Panc1 (cell line): ENCODE data around the gene DST. TPM values are rescaled to one million over a fixed set of nuclear protein-coding genes. Genes with fewer than 3 reads are reported as not detected.

Source experiments
- ATAC-seq: fragments of 200-7000 bp; cut with Tn5 transposase; 2 replicates; pipeline ENCODE4 v1.9.1; 2020; ENCODE audit warnings: mild to moderate bottlenecking, moderate library complexity
- BruUV-seq: library from RNA; stranded (reverse); fragments of 400-500 nt; replicated peaks from 2 replicates; lab custom pipeline; 2021; lab: Mats Ljungman, UMichigan
- CTCF ChIA-PET: fragments of 300-600 bp; sonication (Branson Sonifier 250); formaldehyde crosslinking; loops from one replicate; lab custom pipeline; 2022; ENCODE audit warnings: antibody characterized with exemption; lab: Charles Lee
- POLR2A ChIA-PET: fragments of 300-600 bp; sonication (Branson Sonifier 250); formaldehyde crosslinking; loops from one replicate; lab custom pipeline; 2022; ENCODE audit warnings: antibody characterized with exemption; lab: Charles Lee
- DNase-seq: peaks from one replicate; pipeline ENCODE4 v3.0.0-alpha.2; 2010; ENCODE audit warnings: low read depth, low spot score
- H3K27ac ChIP-seq: 2 replicates; pipeline ENCODE4 v1.5.1; 2011; ENCODE audit warnings: mild to moderate bottlenecking, low read length, inconsistent platforms
- H3K27me3 ChIP-seq: fragments of 200-500 bp; sonication (Bioruptor generic); 2 replicates; pipeline ENCODE4 v1.6.0; 2014; ENCODE audit warnings: low read length, inconsistent platforms; ENCODE audit not compliant: control insufficient read depth, insufficient read depth
- H3K36me3 ChIP-seq: fragments of 200-500 bp; sonication (Bioruptor generic); 2 replicates; pipeline ENCODE4 v1.5.1; 2014; ENCODE audit warnings: inconsistent platforms, mild to moderate bottlenecking, low read length, moderate library complexity; ENCODE audit not compliant: control insufficient read depth, insufficient read depth
- H3K4me1 ChIP-seq: 2 replicates; pipeline ENCODE4 v1.5.1; 2011; ENCODE audit warnings: inconsistent platforms, mild to moderate bottlenecking, low read length, moderate library complexity; ENCODE audit not compliant: control insufficient read depth, insufficient read depth
- H3K4me3 ChIP-seq, 2 experiments: 2 replicates each; pipeline ENCODE4 v1.5.1; 2011 to 2012; ENCODE audit warnings: low read depth in 2 of 2, low read length in 2 of 2, mild to moderate bottlenecking in 2 of 2, inconsistent platforms in 1 of 2, moderate library complexity in 1 of 2
- H3K9me3 ChIP-seq: fragments of 200-500 bp; sonication (Bioruptor generic); 2 replicates; pipeline ENCODE4 v1.5.1; 2014; ENCODE audit warnings: low read depth, mild to moderate bottlenecking, inconsistent platforms, low read length, moderate library complexity; ENCODE audit not compliant: control insufficient read depth, insufficient read depth
- CTCF ChIP-seq: fragments of 450-650 bp; IDR thresholded peaks from 2 replicates; pipeline ENCODE4 v1.5.1; 2017; ENCODE audit warnings: mild to moderate bottlenecking
- POLR2AphosphoS5 ChIP-seq: IDR thresholded peaks from 2 replicates; pipeline ENCODE4 v1.6.1; 2012; ENCODE audit warnings: mild to moderate bottlenecking, low read depth, low read length, moderate library complexity
- REST ChIP-seq, 2 experiments: IDR thresholded peaks; 2 replicates each; pipeline ENCODE4 v1.6.1; 2011 to 2012; ENCODE audit warnings: low read depth in 2 of 2, control low read depth in 1 of 2, low read length in 1 of 2, mild to moderate bottlenecking in 1 of 2, moderate library complexity in 1 of 2; ENCODE audit not compliant: insufficient read depth in 1 of 2
- SIN3A ChIP-seq: IDR thresholded peaks from 2 replicates; pipeline ENCODE4 v1.6.1; 2012; ENCODE audit warnings: low read depth, mild to moderate bottlenecking, low read length, moderate library complexity, borderline replicate concordance; ENCODE audit not compliant: insufficient read depth
- TCF7L2 ChIP-seq: IDR thresholded peaks from 2 replicates; pipeline ENCODE4 v1.6.1; 2011; ENCODE audit warnings: mild to moderate bottlenecking, low read depth, low read length, inconsistent platforms
- in situ Hi-C: cut with HindIII; loops from 2 replicates; pipeline ENCODE4 v1.10.0; 2016; ENCODE audit warnings: low sequenced_read_pairs, low pct_unique_long_range_greater_than_20kb
- intact Hi-C: fragments of 100-400 bp; cut with micrococcal nuclease; formaldehyde crosslinking; loops from one replicate; pipeline ENCODE4 v1.10.0; 2022; ENCODE audit not compliant: unreplicated experiment
- total RNA-seq: library from RNA; stranded (reverse); gene quantifications from one replicate; pipeline ENCODE4 v1.2.1, GENCODE V29; 2021; ENCODE audit not compliant: unreplicated experiment

DST gene
- total RNA-seq, 1 experiment from 2014 or later, result 230 TPM

GRCh38 chr6:56671160-56671559 lies 28.5 kb upstream of the DST start:
- Histone ChIP-seq H3K4me1 (peaks cover 8% of the 10 kb centered on the region), H3K27me3 (no peaks in the 10 kb centered on the region), H3K36me3 (no peaks in the 10 kb centered on the region), H3K4me3 (no peak overlapping the region), H3K9me3 (no peaks in the 10 kb centered on the region), H3K27ac (no peak overlapping the region)
- TF ChIP-seq TCF7L2, result no peak
- no peak for TF ChIP-seq POLR2AphosphoS5
- no peak for TF ChIP-seq CTCF
- TF ChIP-seq REST (IDR thresholded peaks at IDR 0.05; ENCODE audit: insufficient read depth in 1 of 2, low read depth in 2 of 2, low read length in 1 of 2), result no peak
- TF ChIP-seq SIN3A, result no peak
- BruUV-seq, result no TSS peak
- in situ Hi-C loops, result no loop called here
- intact Hi-C loops, result no loop called here
- POLR2A ChIA-PET, result no interaction called here
- DNase-seq (no peak), ATAC-seq (no peak)
- CTCF ChIA-PET, result no interaction called here

GRCh38 chr6:56669041-56669440 lies 26.4 kb upstream of the DST start:
- in situ Hi-C loops (no loop called here), intact Hi-C loops (no loop called here)
- POLR2A ChIA-PET, result interaction anchor here (0.6 kb wide), 1 partner anchor 1564 kb away, joined by 6 read pairs; no protein-coding TSS in a partner anchor
- Histone ChIP-seq H3K9me3 (no peaks in the 10 kb centered on the region), H3K4me1 (peaks cover 8% of the 10 kb centered on the region), H3K36me3 (no peaks in the 10 kb centered on the region), H3K27ac (no peak overlapping the region), H3K4me3 (no peak overlapping the region), H3K27me3 (no peaks in the 10 kb centered on the region)
- CTCF ChIA-PET, result interaction anchor here (0.7 kb wide), 1 partner anchor 41 kb away, joined by 5 read pairs; no protein-coding TSS in a partner anchor
- BruUV-seq, result no TSS peak
- no peak for DNase-seq
- ATAC-seq, result no peak
- TF ChIP-seq TCF7L2, result no peak
- no peak for TF ChIP-seq CTCF
- TF ChIP-seq POLR2AphosphoS5, result no peak
- no peak for TF ChIP-seq SIN3A
- no peak for TF ChIP-seq REST (IDR thresholded peaks at IDR 0.05; ENCODE audit: insufficient read depth in 1 of 2, low read depth in 2 of 2, low read length in 1 of 2)
